Tibial nerve (tissue), 4 donors: ENCODE measurements around the gene PTGDS.

Source experiments
- CTCF ChIP-seq, 5 experiments: fragments of 200-600 bp in 3 of 5; fragments of 450-650 bp in 2 of 5; sonication (generic) in 3 of 5; IDR thresholded peaks; one replicate each; pipeline ENCODE4 v1.5.1; 2016 to 2019; ENCODE audit warnings: antibody characterized with exemption in 5 of 5, mild to moderate bottlenecking in 3 of 5, moderate library complexity in 2 of 5
- EP300 ChIP-seq, 2 donors: sonication (generic); formaldehyde crosslinking; IDR thresholded peaks; one replicate each; pipeline ENCODE4 v1.6.1; 2017; ENCODE audit warnings: antibody characterized with exemption in 2 of 2, mild to moderate bottlenecking in 1 of 2
- POLR2A ChIP-seq, 2 donors: fragments of 450-650 bp; IDR thresholded peaks; one replicate each; pipeline ENCODE4 v1.6.1; 2017; ENCODE audit warnings: antibody characterized with exemption in 2 of 2, mild to moderate bottlenecking in 2 of 2, moderate library complexity in 2 of 2

DNA sequence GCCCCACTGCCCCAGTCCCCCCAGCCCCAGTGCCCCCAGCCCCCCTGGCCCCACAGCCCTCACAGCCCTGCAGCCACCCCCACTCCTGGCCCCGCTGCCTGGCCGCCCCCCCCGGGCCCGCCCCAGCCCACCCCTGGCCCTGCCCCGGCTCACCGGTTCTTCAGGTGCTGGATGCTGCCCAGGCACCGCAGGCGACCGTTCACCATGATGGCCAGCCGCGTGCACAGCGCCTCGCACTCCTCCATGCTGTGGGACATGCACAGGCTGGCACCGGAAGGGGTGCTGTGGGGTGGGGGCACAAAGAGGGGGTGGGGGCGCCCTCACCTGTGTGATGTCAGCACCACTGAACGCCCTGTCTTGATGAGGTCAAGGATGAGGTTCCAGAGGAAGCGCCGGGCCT lies 31.9 kb downstream of the PTGDS start:
- TF ChIP-seq CTCF (IDR thresholded peaks at IDR 0.05) (no peak), EP300 (IDR thresholded peaks at IDR 0.05) (no peak), POLR2A (IDR thresholded peaks at IDR 0.05) (no peak)
